T-helper 1 cell treated with Interleukin-12 subunit alpha and Interleukin-12 subunit beta and Interleukin-4 antibody, amounts not matched to agents 30 μg/mL and 1 μg/mL, for 36 hours (primary cell): ENCODE data around the gene TTN.
"Not testable (repeated sequence)": the region's sequence is repeated elsewhere in the genome, so short reads cannot be mapped to it uniquely, and the experiment has no call there.

Source experiments
- H3K27ac Mint-ChIP-seq: one replicate; pipeline ENCODE4 v1.8.0; 2021; ENCODE audit warnings: mild to moderate bottlenecking, mixed read lengths
- H3K27me3 Mint-ChIP-seq: one replicate; pipeline ENCODE4 v1.8.0; 2021; ENCODE audit warnings: low read depth, mixed read lengths
- H3K36me3 Mint-ChIP-seq: one replicate; pipeline ENCODE4 v1.8.0; 2021; ENCODE audit warnings: low read depth, mixed read lengths
- H3K4me1 Mint-ChIP-seq: one replicate; pipeline ENCODE4 v1.8.0; 2021; ENCODE audit warnings: low read depth, mixed read lengths
- H3K4me3 Mint-ChIP-seq: one replicate; pipeline ENCODE4 v1.8.0; 2021; ENCODE audit warnings: mild to moderate bottlenecking, moderate library complexity, mixed read lengths
- H3K9me3 Mint-ChIP-seq: one replicate; pipeline ENCODE4 v1.8.0; 2021; ENCODE audit warnings: mixed read lengths

TTN gene

DNA sequence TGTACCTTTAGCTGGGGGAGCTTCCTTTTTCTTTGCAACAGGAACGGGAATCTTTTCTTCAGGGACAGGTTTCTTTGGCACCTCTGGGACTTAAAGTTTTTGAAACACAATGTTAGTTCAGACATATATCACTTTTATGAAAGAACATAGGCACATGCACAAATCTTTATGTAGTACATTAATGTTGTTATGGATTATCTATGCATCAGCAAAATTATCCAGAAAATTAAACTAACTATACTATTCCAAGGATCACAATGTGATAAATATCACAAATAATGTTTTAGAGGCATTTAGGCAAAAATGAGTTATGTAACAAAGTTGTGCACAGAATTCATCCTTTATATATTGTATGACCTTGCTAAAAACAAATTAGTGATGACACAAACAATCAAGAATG is 117.4 kb downstream of the TTN start:
- no peaks in the 10 kb centered on the region for H3K9me3 Mint-ChIP-seq
- H3K27ac Mint-ChIP-seq: no peak overlapping the region
- H3K4me3 Mint-ChIP-seq: no peak overlapping the region
- no peaks in the 10 kb centered on the region for H3K36me3 Mint-ChIP-seq
- no peaks in the 10 kb centered on the region for H3K27me3 Mint-ChIP-seq
- H3K4me1 Mint-ChIP-seq: no peaks in the 10 kb centered on the region

DNA sequence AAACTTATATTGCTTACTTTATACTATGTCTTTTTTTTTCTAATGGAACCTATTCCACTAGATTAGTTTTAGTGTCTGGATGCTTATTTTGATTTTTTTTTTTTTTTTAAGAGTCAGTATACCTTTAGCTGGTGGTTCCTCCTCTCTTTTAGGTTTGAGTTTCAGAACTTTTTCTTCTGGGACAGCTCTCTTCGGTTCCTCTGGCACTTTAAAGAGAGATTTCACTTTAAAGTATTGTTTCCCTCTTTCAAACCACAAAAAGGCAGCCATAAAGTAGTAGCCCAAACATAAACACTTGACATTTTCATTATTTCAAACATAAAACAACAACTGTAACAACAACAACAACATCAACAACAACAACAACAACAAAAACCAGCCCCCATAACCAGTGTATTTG is 123.3 kb downstream of the TTN start:
- Mint-ChIP-seq H3K36me3 (no peaks in the 10 kb centered on the region), H3K27ac (no peak overlapping the region), H3K27me3 (no peaks in the 10 kb centered on the region), H3K4me1 (no peaks in the 10 kb centered on the region), H3K4me3 (no peak overlapping the region), H3K9me3 (no peaks in the 10 kb centered on the region)

- no peaks in the 10 kb centered on the region for H3K9me3 Mint-ChIP-seq
- no peak overlapping the region for H3K4me3 Mint-ChIP-seq
- no peaks in the 10 kb centered on the region for H3K27me3 Mint-ChIP-seq
- H3K4me1 Mint-ChIP-seq: peaks cover 1% of the 10 kb centered on the region
- no peak overlapping the region for H3K27ac Mint-ChIP-seq
- no peaks in the 10 kb centered on the region for H3K36me3 Mint-ChIP-seq
Observed at GRCh38 chr2:178681081-178681480, 126.1 kb downstream of the TTN start.

DNA sequence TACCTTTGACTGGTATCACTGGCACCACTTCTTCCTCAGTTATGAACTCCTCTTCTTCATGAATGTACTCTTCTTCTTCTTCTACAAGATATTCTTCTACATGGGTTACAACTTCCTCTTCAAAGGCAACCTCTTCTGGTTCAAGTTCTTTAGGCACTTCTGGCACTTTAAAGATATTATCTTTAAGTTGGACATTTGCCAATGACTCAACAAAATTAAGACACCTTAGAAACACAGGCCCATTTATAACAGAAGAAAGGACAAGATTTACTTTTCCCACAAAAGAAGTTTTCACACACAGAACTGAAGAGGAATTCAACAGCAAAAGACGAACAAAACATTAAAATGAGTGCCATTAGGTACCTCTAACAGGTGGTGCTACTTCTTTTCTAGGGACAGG is 127.3 kb downstream of the TTN start:
- Mint-ChIP-seq H3K36me3 (no peaks in the 10 kb centered on the region), H3K4me3 (no peak overlapping the region)

GRCh38 chr2:178677599-178677998 is 129.6 kb downstream of the TTN start:
- Mint-ChIP-seq H3K27ac (no peak overlapping the region), H3K4me1 (peaks cover 1% of the 10 kb centered on the region), H3K27me3 (no peaks in the 10 kb centered on the region), H3K4me3 (no peak overlapping the region), H3K36me3 (no peaks in the 10 kb centered on the region), H3K9me3 (no peaks in the 10 kb centered on the region)

More for the DNA sequence above, 127.3 kb downstream of the TTN start:
- peaks cover 1% of the 10 kb centered on the region for H3K4me1 Mint-ChIP-seq
- no peak overlapping the region for H3K27ac Mint-ChIP-seq
- H3K27me3 Mint-ChIP-seq: no peaks in the 10 kb centered on the region
- H3K9me3 Mint-ChIP-seq: no peaks in the 10 kb centered on the region

DNA sequence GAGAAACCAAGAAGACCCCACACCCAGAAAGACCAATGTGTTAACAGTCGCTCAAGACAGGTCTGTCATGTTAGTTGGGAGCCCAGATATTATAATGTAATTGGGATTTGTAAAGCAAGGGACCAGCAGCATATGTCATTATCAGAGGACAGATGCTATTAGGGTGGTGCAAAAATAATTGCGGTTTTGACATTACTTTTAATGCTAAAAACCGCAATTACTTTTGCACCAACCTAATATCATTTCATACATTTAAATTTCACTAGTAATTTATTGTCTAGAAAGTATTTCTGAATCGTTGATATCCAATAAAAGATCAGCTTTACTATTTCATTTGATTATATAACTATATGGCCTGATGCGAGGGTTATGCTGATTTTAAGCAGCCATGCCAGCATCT is 131.2 kb downstream of the TTN start:
- Mint-ChIP-seq H3K4me3 (no peak overlapping the region), H3K4me1 (peaks cover 1% of the 10 kb centered on the region), H3K27me3 (no peaks in the 10 kb centered on the region), H3K9me3 (no peaks in the 10 kb centered on the region), H3K27ac (no peak overlapping the region), H3K36me3 (no peaks in the 10 kb centered on the region)

DNA sequence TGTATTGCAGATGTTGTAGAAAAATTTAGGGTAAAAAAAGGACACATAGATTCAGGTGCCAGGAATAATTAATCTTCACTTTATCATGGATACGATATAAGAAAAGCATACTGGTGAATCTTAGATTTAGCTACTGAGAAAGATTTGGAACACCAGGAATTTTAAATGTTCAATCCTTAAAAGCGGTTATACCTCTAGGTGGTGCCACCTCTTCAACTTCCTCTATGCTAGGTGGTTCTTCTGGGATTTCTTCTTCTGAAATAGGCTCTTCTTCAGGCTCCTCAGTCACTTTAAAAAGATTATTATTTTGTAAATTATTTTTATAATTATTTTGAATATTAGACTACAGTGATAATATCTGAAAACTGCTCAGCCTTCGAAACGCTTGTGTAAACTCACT is 133.1 kb downstream of the TTN start:
- Mint-ChIP-seq H3K4me3 (no peak overlapping the region), H3K27ac (no peak overlapping the region), H3K4me1 (peaks cover 1% of the 10 kb centered on the region), H3K9me3 (no peaks in the 10 kb centered on the region), H3K36me3 (no peaks in the 10 kb centered on the region), H3K27me3 (no peaks in the 10 kb centered on the region)

DNA sequence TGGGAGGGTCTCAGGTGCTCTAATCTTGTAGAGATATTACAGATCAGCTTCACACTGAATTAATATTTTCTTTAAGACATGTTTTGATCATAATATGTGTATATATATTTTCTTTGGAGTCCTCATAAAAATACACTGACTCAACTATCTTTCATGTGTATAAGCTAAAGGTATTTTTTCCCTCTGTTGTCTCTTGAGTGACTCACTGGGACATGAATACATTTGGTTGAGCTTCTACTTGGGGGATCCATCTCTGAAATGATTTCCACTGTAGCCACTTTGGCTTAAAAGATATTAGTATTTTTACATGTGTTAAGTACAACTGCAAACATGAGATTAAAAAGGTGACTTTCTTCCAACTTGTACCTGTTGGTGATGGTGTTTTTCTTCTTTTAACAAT is 140.8 kb downstream of the TTN start:
- H3K4me1 Mint-ChIP-seq: no peaks in the 10 kb centered on the region
- no peak overlapping the region for H3K4me3 Mint-ChIP-seq
- no peaks in the 10 kb centered on the region for H3K9me3 Mint-ChIP-seq
- no peaks in the 10 kb centered on the region for H3K27me3 Mint-ChIP-seq
- H3K27ac Mint-ChIP-seq: no peak overlapping the region
- no peaks in the 10 kb centered on the region for H3K36me3 Mint-ChIP-seq

- H3K27me3 Mint-ChIP-seq, H3K4me3 Mint-ChIP-seq, H3K4me1 Mint-ChIP-seq, H3K36me3 Mint-ChIP-seq, H3K27ac Mint-ChIP-seq, H3K9me3 Mint-ChIP-seq: not testable (repeated sequence)
Observed at GRCh38 chr2:178658480-178658879, 148.7 kb downstream of the TTN start.

- no peaks in the 10 kb centered on the region for H3K4me1 Mint-ChIP-seq
- no peaks in the 10 kb centered on the region for H3K27me3 Mint-ChIP-seq
- H3K9me3 Mint-ChIP-seq: no peaks in the 10 kb centered on the region
- H3K27ac Mint-ChIP-seq: no peak overlapping the region
- H3K36me3 Mint-ChIP-seq: peaks cover 3% of the 10 kb centered on the region
- no peak overlapping the region for H3K4me3 Mint-ChIP-seq
Observed at GRCh38 chr2:178650554-178650953, 156.7 kb downstream of the TTN start.

DNA sequence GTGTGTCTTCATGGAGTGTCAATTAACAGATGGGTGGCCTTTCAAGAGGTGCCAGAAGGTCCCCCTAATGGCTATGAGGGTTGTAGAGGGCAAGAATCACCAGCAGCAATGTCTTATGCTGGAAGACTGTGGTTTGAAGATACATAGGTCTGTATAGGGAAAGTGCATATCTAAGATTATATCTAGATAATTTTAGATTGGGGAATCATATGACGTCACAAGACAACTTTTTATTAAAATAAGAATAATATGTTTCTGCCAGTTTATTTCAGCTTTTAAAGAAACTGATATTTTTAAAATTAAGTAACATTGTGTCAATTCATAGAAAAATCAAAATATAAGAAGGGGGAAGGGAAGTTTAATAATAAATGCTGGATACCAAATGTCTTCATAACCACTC is 162.3 kb downstream of the TTN start:
- Mint-ChIP-seq H3K27me3 (no peaks in the 10 kb centered on the region), H3K27ac (no peak overlapping the region), H3K4me1 (no peaks in the 10 kb centered on the region), H3K9me3 (no peaks in the 10 kb centered on the region), H3K4me3 (no peak overlapping the region), H3K36me3 (peaks cover 3% of the 10 kb centered on the region)

DNA sequence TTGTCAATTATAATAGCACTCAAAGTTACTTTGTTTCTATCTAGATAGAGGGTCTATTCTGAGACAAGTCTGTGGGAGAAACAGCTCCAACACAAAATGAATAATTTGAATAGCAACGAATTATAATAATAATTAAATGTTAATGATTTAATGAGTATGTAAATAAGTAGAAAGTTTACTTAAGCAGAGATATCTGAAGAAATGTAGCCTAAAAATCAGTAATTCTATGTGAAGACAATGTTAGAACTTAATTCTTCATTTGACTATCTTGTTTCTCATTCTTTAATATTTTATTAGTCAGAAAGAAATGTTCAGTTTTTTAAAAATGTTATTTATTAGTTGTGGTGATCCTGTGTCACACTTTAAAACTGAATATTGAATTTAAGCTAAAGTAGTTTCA is 165.7 kb downstream of the TTN start:
- Mint-ChIP-seq H3K4me1 (no peaks in the 10 kb centered on the region), H3K27ac (no peak overlapping the region), H3K9me3 (no peaks in the 10 kb centered on the region), H3K27me3 (no peaks in the 10 kb centered on the region), H3K4me3 (no peak overlapping the region), H3K36me3 (no peaks in the 10 kb centered on the region)

- H3K27ac Mint-ChIP-seq: no peak overlapping the region
- no peaks in the 10 kb centered on the region for H3K4me1 Mint-ChIP-seq
- no peak overlapping the region for H3K4me3 Mint-ChIP-seq
- no peaks in the 10 kb centered on the region for H3K27me3 Mint-ChIP-seq
- H3K36me3 Mint-ChIP-seq: no peaks in the 10 kb centered on the region
- H3K9me3 Mint-ChIP-seq: no peaks in the 10 kb centered on the region
Observed at GRCh38 chr2:178635897-178636296, 171.3 kb downstream of the TTN start.

DNA sequence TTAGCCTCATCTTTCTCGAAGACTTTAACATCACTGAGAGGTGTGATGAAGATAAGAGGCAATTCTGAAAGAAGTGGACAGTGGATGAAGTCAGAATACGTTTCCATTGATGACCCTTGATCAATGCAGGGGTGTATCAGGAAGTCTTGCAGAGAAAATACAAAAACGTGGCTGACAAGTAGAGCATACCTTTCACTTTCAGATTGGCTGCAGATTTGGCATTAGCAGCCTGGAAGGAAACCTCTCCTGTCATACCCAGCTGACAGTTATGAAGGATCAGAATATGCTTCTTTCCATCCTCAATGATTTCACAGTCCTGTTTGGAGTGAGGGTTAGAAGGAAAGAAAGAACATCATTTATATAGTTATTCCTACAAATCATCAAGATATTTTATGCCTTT is 174.5 kb downstream of the TTN start:
- no peak overlapping the region for H3K4me3 Mint-ChIP-seq
- H3K4me1 Mint-ChIP-seq: no peaks in the 10 kb centered on the region
- no peaks in the 10 kb centered on the region for H3K27me3 Mint-ChIP-seq
- no peaks in the 10 kb centered on the region for H3K9me3 Mint-ChIP-seq
- no peaks in the 10 kb centered on the region for H3K36me3 Mint-ChIP-seq
- no peak overlapping the region for H3K27ac Mint-ChIP-seq

DNA sequence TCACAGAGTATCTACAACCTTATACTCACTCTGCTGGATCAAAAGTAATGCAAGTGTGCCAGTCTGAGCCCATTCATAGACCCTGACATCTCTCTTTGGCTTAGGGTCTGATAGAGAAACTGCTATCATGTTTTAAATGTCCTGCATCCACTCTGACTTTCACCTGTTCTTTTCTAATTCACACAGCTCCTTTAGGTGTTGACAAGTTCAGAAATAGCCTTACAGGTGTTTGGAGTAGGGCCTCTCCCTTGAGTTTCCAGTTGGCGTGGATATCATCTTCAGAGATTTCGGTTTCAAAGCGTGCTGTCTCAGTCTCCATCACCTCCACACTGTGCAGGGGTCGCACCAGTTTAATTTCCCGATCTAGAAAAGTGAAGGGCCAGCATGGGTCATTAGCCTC is 176.6 kb downstream of the TTN start:
- H3K27ac Mint-ChIP-seq: no peak overlapping the region
- H3K9me3 Mint-ChIP-seq: no peaks in the 10 kb centered on the region
- H3K4me3 Mint-ChIP-seq: no peak overlapping the region
- no peaks in the 10 kb centered on the region for H3K27me3 Mint-ChIP-seq
- H3K4me1 Mint-ChIP-seq: no peaks in the 10 kb centered on the region
- H3K36me3 Mint-ChIP-seq: no peaks in the 10 kb centered on the region

DNA sequence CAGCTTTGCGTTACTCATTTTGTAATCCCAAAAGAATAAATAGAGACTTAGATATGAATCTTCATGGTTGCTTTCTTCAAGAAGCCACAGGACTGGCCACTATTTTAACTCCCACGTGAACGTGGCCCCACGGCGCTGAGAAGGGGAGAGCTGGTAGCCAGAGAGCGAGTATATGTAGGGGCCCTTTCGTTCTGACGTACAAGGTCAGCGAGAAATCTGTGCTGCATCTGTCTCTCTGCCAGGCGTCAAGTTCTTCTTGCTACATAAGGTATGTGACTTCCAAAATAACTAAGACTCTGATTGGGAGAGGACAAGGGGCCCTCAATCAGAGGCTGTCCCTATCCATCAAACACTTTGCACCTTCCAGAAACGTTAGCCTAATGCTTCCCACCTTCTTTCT is 177.8 kb downstream of the TTN start:
- no peaks in the 10 kb centered on the region for H3K4me1 Mint-ChIP-seq
- no peaks in the 10 kb centered on the region for H3K27me3 Mint-ChIP-seq
- no peaks in the 10 kb centered on the region for H3K36me3 Mint-ChIP-seq
- no peaks in the 10 kb centered on the region for H3K9me3 Mint-ChIP-seq
- H3K4me3 Mint-ChIP-seq: no peak overlapping the region
- no peak overlapping the region for H3K27ac Mint-ChIP-seq
